ENCODE measurements around the gene PCK2. TPM values are rescaled to one million over a fixed set of nuclear protein-coding genes. Genes with fewer than 3 reads are reported as not detected.

The PCK2 gene
- total and polyA plus RNA-seq, 3 donors from 2014 or later: 20.7 to 43.6 (median 30.6) TPM

- 48 to 56% methylated on average over 5 to 7 of the region's 7 CpGs for WGBS, 2 donors
- no peaks in the 10 kb centered on the region for H3K27me3 ChIP-seq
- peak overlapping the region in 1 of 2 donors; percentile 46 for H3K27ac ChIP-seq
- no peak for DNase-seq
- peaks cover 13% of the 10 kb centered on the region for H3K4me1 ChIP-seq
- no peaks in the 10 kb centered on the region for H3K36me3 ChIP-seq (ENCODE audit: low read depth, missing control alignments)
- intact Hi-C loops (cut with DNase I; ENCODE audit: low total_unique reads): no loop called here
- TF ChIP-seq, protein P1, sequence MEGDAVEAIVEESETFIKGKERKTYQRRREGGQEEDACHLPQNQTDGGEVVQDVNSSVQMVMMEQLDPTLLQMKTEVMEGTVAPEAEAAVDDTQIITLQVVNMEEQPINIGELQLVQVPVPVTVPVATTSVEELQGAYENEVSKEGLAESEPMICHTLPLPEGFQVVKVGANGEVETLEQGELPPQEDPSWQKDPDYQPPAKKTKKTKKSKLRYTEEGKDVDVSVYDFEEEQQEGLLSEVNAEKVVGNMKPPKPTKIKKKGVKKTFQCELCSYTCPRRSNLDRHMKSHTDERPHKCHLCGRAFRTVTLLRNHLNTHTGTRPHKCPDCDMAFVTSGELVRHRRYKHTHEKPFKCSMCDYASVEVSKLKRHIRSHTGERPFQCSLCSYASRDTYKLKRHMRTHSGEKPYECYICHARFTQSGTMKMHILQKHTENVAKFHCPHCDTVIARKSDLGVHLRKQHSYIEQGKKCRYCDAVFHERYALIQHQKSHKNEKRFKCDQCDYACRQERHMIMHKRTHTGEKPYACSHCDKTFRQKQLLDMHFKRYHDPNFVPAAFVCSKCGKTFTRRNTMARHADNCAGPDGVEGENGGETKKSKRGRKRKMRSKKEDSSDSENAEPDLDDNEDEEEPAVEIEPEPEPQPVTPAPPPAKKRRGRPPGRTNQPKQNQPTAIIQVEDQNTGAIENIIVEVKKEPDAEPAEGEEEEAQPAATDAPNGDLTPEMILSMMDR (IDR thresholded peaks at IDR 0.05): no peak
- no peak for TF ChIP-seq POLR2A (IDR thresholded peaks at IDR 0.05)
- H3K4me3 ChIP-seq: no peak overlapping the region
- no peaks in the 10 kb centered on the region for H3K9me3 ChIP-seq
These were observed 36.8 kb downstream of the PCK2 start for GRCh38 chr14:24130717-24131548.

- H3K36me3 ChIP-seq (ENCODE audit: low read depth, missing control alignments): no peaks in the 10 kb centered on the region
- intact Hi-C loops (cut with DNase I; ENCODE audit: low total_unique reads): no loop called here
- no peak for DNase-seq
These were observed 37.4 kb downstream of the PCK2 start for GRCh38 chr14:24131549-24131966.

DNA sequence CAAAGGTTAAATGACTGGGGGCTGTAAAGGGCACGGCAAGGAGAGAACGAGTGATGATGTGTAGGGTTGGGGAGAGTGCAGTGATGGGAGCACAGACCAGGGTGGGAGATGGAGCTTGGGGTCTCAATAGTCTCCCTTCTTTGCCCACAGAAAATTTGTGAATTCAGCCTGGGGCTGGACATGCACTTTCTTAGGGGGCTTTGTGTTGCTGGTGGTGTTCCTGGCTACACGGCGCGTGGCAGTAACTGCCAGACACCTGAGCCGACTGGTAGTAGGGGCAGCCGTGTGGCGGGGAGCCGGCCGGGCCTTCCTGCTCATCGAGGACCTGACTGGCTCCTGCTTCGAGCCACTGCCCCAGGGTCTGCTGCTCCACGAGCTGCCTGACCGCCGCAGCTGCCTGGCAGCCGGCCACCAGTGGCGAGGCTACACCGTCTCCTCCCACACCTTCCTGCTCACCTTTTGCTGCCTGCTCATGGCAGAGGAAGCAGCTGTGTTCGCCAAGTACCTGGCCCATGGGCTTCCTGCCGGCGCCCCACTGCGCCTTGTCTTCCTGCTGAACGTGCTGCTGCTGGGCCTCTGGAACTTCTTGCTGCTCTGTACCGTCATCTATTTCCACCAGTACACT is 38.1 kb downstream of the PCK2 start:
- DNase-seq: no peak
- Histone ChIP-seq H3K9me3 (no peaks in the 10 kb centered on the region), H3K4me3 (no peak overlapping the region), H3K27ac (no peak overlapping the region), H3K36me3 (ENCODE audit: low read depth, missing control alignments) (no peaks in the 10 kb centered on the region), H3K4me1 (peaks cover 20% of the 10 kb centered on the region), H3K27me3 (no peaks in the 10 kb centered on the region)
- 72 to 76% methylated on average over 22 to 24 of the region's 24 CpGs for WGBS, 2 donors
- intact Hi-C loops (cut with DNase I; ENCODE audit: low total_unique reads): no loop called here
- TF ChIP-seq POLR2A (IDR thresholded peaks at IDR 0.05): no peak
- TF ChIP-seq, protein P1 (IDR thresholded peaks at IDR 0.05): no peak

More at GRCh38 chr14:24131549-24131966, 37.4 kb downstream of the PCK2 start:
- no peak overlapping the region for H3K4me3 ChIP-seq
- no peak for TF ChIP-seq POLR2A (IDR thresholded peaks at IDR 0.05)
- no peaks in the 10 kb centered on the region for H3K27me3 ChIP-seq
- WGBS, 2 donors: 64 to 66% methylated on average over 15 of the region's 15 CpGs
- H3K9me3 ChIP-seq: no peaks in the 10 kb centered on the region
- peaks cover 14% of the 10 kb centered on the region for H3K4me1 ChIP-seq
- H3K27ac ChIP-seq: peak overlapping the region in 1 of 2 donors; percentile 46

- no peak for DNase-seq
- Histone ChIP-seq H3K9me3 (no peaks in the 10 kb centered on the region), H3K36me3 (ENCODE audit: low read depth, missing control alignments) (no peaks in the 10 kb centered on the region), H3K4me3 (no peak overlapping the region), H3K27me3 (no peaks in the 10 kb centered on the region), H3K27ac (no peak overlapping the region), H3K4me1 (peaks cover 21% of the 10 kb centered on the region)
- intact Hi-C loops (cut with DNase I; ENCODE audit: low total_unique reads): no loop called here
- WGBS, 2 donors: 95% methylated on average over 2 of the region's 2 CpGs
- no peak for TF ChIP-seq POLR2A (IDR thresholded peaks at IDR 0.05)
- TF ChIP-seq, protein P1 (IDR thresholded peaks at IDR 0.05): no peak
These were observed 38.9 kb downstream of the PCK2 start for GRCh38 chr14:24132976-24133375.

DNA sequence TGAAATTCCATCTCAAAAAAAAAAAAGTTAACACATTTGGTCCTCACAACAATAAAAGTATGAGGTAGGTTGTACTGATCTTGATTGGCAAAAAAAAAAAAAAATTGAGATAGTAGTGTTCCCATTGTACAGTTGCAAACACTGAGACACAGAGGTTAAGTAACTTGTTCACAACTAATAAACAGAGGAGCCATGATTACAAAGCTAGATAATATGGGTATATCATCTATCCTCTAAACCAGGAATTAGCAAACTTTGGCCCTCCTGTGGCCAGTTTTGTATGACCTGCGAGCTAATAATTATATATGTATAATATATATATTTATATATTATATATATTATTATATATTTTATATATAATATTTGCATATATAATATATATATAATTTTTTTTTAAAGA is 39.6 kb downstream of the PCK2 start:
- Histone ChIP-seq H3K9me3 (no peaks in the 10 kb centered on the region), H3K4me3 (no peak overlapping the region), H3K27ac (no peak overlapping the region), H3K4me1 (peaks cover 21% of the 10 kb centered on the region), H3K36me3 (ENCODE audit: low read depth, missing control alignments) (no peaks in the 10 kb centered on the region), H3K27me3 (no peaks in the 10 kb centered on the region)
- DNase-seq: no peak
- 87 to 98% methylated on average over 1 of the region's 1 CpG for WGBS, 2 donors
- intact Hi-C loops (cut with DNase I; ENCODE audit: low total_unique reads): no loop called here
- TF ChIP-seq, protein P1 (IDR thresholded peaks at IDR 0.05): no peak
- TF ChIP-seq POLR2A (IDR thresholded peaks at IDR 0.05): no peak

Data from testis (tissue), 3 donors.